C4-2B (cell line): ENCODE measurements around the gene DOCK3.

Experiments used
- CTCF ChIP-seq: fragments of 450-650 bp; conservative IDR thresholded peaks from 2 replicates; pipeline ENCODE4 v1.5.1; 2017; ENCODE audit warnings: mild to moderate bottlenecking
- ZFX ChIP-seq: fragments of 450-650 bp; IDR thresholded peaks from 2 replicates; pipeline ENCODE4 v1.6.1; 2017

- TF ChIP-seq CTCF (no peak), ZFX (no peak)
These were observed 2.1 kb upstream of the DOCK3 start for GRCh38 chr3:50672656-50673055.
